Sigmoid colon (tissue), 4 donors: Measurements from ENCODE around the gene EIF4E2.

Source experiments
- CTCF ChIP-seq, 4 experiments: fragments of 450-650 bp in 3 of 4; fragments of 200-600 bp in 1 of 4; IDR thresholded peaks; one replicate each; pipeline ENCODE4 v1.5.1; 2016 to 2019; ENCODE audit warnings: antibody characterized with exemption in 4 of 4, mild to moderate bottlenecking in 3 of 4, moderate library complexity in 2 of 4
- EP300 ChIP-seq, 4 donors: sonication (generic); formaldehyde crosslinking; IDR thresholded peaks; one replicate each; pipeline ENCODE4 v1.6.1; 2017; ENCODE audit warnings: antibody characterized with exemption in 4 of 4
- POLR2A ChIP-seq, 2 donors: fragments of 450-650 bp; IDR thresholded peaks; one replicate each; pipeline ENCODE4 v1.6.1; 2016; ENCODE audit warnings: antibody characterized with exemption in 2 of 2, mild to moderate bottlenecking in 2 of 2, moderate library complexity in 2 of 2

- TF ChIP-seq POLR2A (IDR thresholded peaks at IDR 0.05) (no peak), EP300 (IDR thresholded peaks at IDR 0.05) (no peak), CTCF (IDR thresholded peaks at IDR 0.05) (no peak)
These were observed 59.1 kb downstream of the EIF4E2 start for GRCh38 chr2:232609607-232610006.
